Panc1 (cell line): ENCODE measurements around the gene SLC43A1. TPM values are rescaled to one million over a fixed set of nuclear protein-coding genes. Genes with fewer than 3 reads are reported as not detected.

Source experiments
- ATAC-seq: fragments of 200-7000 bp; cut with Tn5 transposase; 2 replicates; pipeline ENCODE4 v1.9.1; 2020; ENCODE audit warnings: mild to moderate bottlenecking, moderate library complexity
- BruUV-seq: library from RNA; stranded (reverse); fragments of 400-500 nt; replicated peaks from 2 replicates; lab custom pipeline; 2021; lab: Mats Ljungman, UMichigan
- CTCF ChIA-PET: fragments of 300-600 bp; sonication (Branson Sonifier 250); formaldehyde crosslinking; loops from one replicate; lab custom pipeline; 2022; ENCODE audit warnings: antibody characterized with exemption; lab: Charles Lee
- POLR2A ChIA-PET: fragments of 300-600 bp; sonication (Branson Sonifier 250); formaldehyde crosslinking; loops from one replicate; lab custom pipeline; 2022; ENCODE audit warnings: antibody characterized with exemption; lab: Charles Lee
- DNase-seq: peaks from one replicate; pipeline ENCODE4 v3.0.0-alpha.2; 2010; ENCODE audit warnings: low read depth, low spot score
- H3K27ac ChIP-seq: 2 replicates; pipeline ENCODE4 v1.5.1; 2011; ENCODE audit warnings: mild to moderate bottlenecking, low read length, inconsistent platforms
- H3K27me3 ChIP-seq: fragments of 200-500 bp; sonication (Bioruptor generic); 2 replicates; pipeline ENCODE4 v1.6.0; 2014; ENCODE audit warnings: low read length, inconsistent platforms; ENCODE audit not compliant: control insufficient read depth, insufficient read depth
- H3K36me3 ChIP-seq: fragments of 200-500 bp; sonication (Bioruptor generic); 2 replicates; pipeline ENCODE4 v1.5.1; 2014; ENCODE audit warnings: inconsistent platforms, mild to moderate bottlenecking, low read length, moderate library complexity; ENCODE audit not compliant: control insufficient read depth, insufficient read depth
- H3K4me1 ChIP-seq: 2 replicates; pipeline ENCODE4 v1.5.1; 2011; ENCODE audit warnings: inconsistent platforms, mild to moderate bottlenecking, low read length, moderate library complexity; ENCODE audit not compliant: control insufficient read depth, insufficient read depth
- H3K4me3 ChIP-seq, 2 experiments: 2 replicates each; pipeline ENCODE4 v1.5.1; 2011 to 2012; ENCODE audit warnings: low read depth in 2 of 2, low read length in 2 of 2, mild to moderate bottlenecking in 2 of 2, inconsistent platforms in 1 of 2, moderate library complexity in 1 of 2
- H3K9me3 ChIP-seq: fragments of 200-500 bp; sonication (Bioruptor generic); 2 replicates; pipeline ENCODE4 v1.5.1; 2014; ENCODE audit warnings: low read depth, mild to moderate bottlenecking, inconsistent platforms, low read length, moderate library complexity; ENCODE audit not compliant: control insufficient read depth, insufficient read depth
- CTCF ChIP-seq: fragments of 450-650 bp; IDR thresholded peaks from 2 replicates; pipeline ENCODE4 v1.5.1; 2017; ENCODE audit warnings: mild to moderate bottlenecking
- POLR2AphosphoS5 ChIP-seq: IDR thresholded peaks from 2 replicates; pipeline ENCODE4 v1.6.1; 2012; ENCODE audit warnings: mild to moderate bottlenecking, low read depth, low read length, moderate library complexity
- REST ChIP-seq, 2 experiments: IDR thresholded peaks; 2 replicates each; pipeline ENCODE4 v1.6.1; 2011 to 2012; ENCODE audit warnings: low read depth in 2 of 2, control low read depth in 1 of 2, low read length in 1 of 2, mild to moderate bottlenecking in 1 of 2, moderate library complexity in 1 of 2; ENCODE audit not compliant: insufficient read depth in 1 of 2
- SIN3A ChIP-seq: IDR thresholded peaks from 2 replicates; pipeline ENCODE4 v1.6.1; 2012; ENCODE audit warnings: low read depth, mild to moderate bottlenecking, low read length, moderate library complexity, borderline replicate concordance; ENCODE audit not compliant: insufficient read depth
- TCF7L2 ChIP-seq: IDR thresholded peaks from 2 replicates; pipeline ENCODE4 v1.6.1; 2011; ENCODE audit warnings: mild to moderate bottlenecking, low read depth, low read length, inconsistent platforms
- in situ Hi-C: cut with HindIII; loops from 2 replicates; pipeline ENCODE4 v1.10.0; 2016; ENCODE audit warnings: low sequenced_read_pairs, low pct_unique_long_range_greater_than_20kb
- intact Hi-C: fragments of 100-400 bp; cut with micrococcal nuclease; formaldehyde crosslinking; loops from one replicate; pipeline ENCODE4 v1.10.0; 2022; ENCODE audit not compliant: unreplicated experiment
- total RNA-seq: library from RNA; stranded (reverse); gene quantifications from one replicate; pipeline ENCODE4 v1.2.1, GENCODE V29; 2021; ENCODE audit not compliant: unreplicated experiment

SLC43A1 gene
- total RNA-seq, 1 experiment from 2014 or later: 2.0 TPM

GRCh38 chr11:57501953-57502352 is 13.5 kb downstream of the SLC43A1 start:
- in situ Hi-C loops: no loop called here
- ChIA-PET CTCF (interaction anchor here (0.6 kb wide), 1 partner anchor 9 kb away, joined by 4 read pairs; no protein-coding TSS in a partner anchor), POLR2A (no interaction called here)
- intact Hi-C loops: no loop called here
- Histone ChIP-seq H3K27ac (no peak overlapping the region), H3K36me3 (no peaks in the 10 kb centered on the region), H3K9me3 (no peaks in the 10 kb centered on the region), H3K4me3 (no peak overlapping the region), H3K27me3 (no peaks in the 10 kb centered on the region), H3K4me1 (peaks cover 6% of the 10 kb centered on the region; the same call in 1 of the 2 replicates)
- TF ChIP-seq POLR2AphosphoS5 (no peak), TCF7L2 (no peak), REST (IDR thresholded peaks at IDR 0.05; ENCODE audit: insufficient read depth in 1 of 2, low read depth in 2 of 2, low read length in 1 of 2) (no peak), SIN3A (no peak), CTCF (no peak)
- no TSS peak for BruUV-seq
- ATAC-seq (no peak), DNase-seq (no peak)

- H3K27me3 ChIP-seq: no peaks in the 10 kb centered on the region
- H3K9me3 ChIP-seq: no peaks in the 10 kb centered on the region
- DNase-seq: no peak
- TF ChIP-seq REST (IDR thresholded peaks at IDR 0.05; ENCODE audit: insufficient read depth in 1 of 2, low read depth in 2 of 2, low read length in 1 of 2) (no peak), SIN3A (no peak), POLR2AphosphoS5 (no peak), CTCF (no peak), TCF7L2 (no peak)
- no peak for ATAC-seq
- H3K36me3 ChIP-seq: no peaks in the 10 kb centered on the region
- no TSS peak for BruUV-seq
- CTCF ChIA-PET: no interaction called here
- intact Hi-C loops (no loop called here), in situ Hi-C loops (no loop called here)
- H3K4me3 ChIP-seq: no peak overlapping the region
- no peak overlapping the region for H3K27ac ChIP-seq
- POLR2A ChIA-PET: no interaction called here
- peaks cover 6% of the 10 kb centered on the region; the same call in 1 of the 2 replicates for H3K4me1 ChIP-seq
Measured at GRCh38 chr11:57500926-57501325, 14.6 kb downstream of the SLC43A1 start.
